Measurements from ENCODE around the gene SFPQ.

The SFPQ gene

GRCh38 chr1:35191429-35192055 lies 1.4 kb downstream of the SFPQ start:
- TF ChIP-seq CTCF (IDR thresholded peaks at IDR 0.05; ENCODE audit: low read length) (no peak), EZH2 (IDR thresholded peaks at IDR 0.05; ENCODE audit: borderline replicate concordance, low read length) (no peak)
- H3F3A ChIP-seq (ENCODE audit: insufficient read depth, low read length): no peaks in the 10 kb centered on the region
- H3K4me2 ChIP-seq (ENCODE audit: low read length): peak overlapping the region; percentile 96
- peak overlapping the region; percentile 100 for H3K9ac ChIP-seq (ENCODE audit: low read length)
- no peak overlapping the region for H3K27ac ChIP-seq (ENCODE audit: low read depth, low read length, poor library complexity, severe bottlenecking)
- peaks cover 62% of the 10 kb centered on the region for H3K36me3 ChIP-seq (ENCODE audit: insufficient read depth, low read length)
- no peak overlapping the region for H2AFZ ChIP-seq (ENCODE audit: low read length)
- H3K4me1 ChIP-seq (ENCODE audit: insufficient read depth, low read length, severe bottlenecking): peaks cover 47% of the 10 kb centered on the region
- H3K27me3 ChIP-seq (ENCODE audit: insufficient read depth, low read length): no peaks in the 10 kb centered on the region
- no peaks in the 10 kb centered on the region for H3K9me2 ChIP-seq (ENCODE audit: low read depth, low read length)
- H3K9me3 ChIP-seq (ENCODE audit: low read length): no peaks in the 10 kb centered on the region
- peaks cover 6% of the 10 kb centered on the region; the same call in 1 of the 2 replicates for H4K20me1 ChIP-seq (ENCODE audit: insufficient read depth, low read length)
- peak overlapping the region; percentile 99 for H3K4me3 ChIP-seq (ENCODE audit: low read depth, low read length, poor library complexity, severe bottlenecking)
- H3K79me2 ChIP-seq (ENCODE audit: insufficient read depth, low read length): peaks cover 58% of the 10 kb centered on the region

GRCh38 chr1:35190784-35191183 lies 2.2 kb downstream of the SFPQ start:
- Histone ChIP-seq H3K36me3 (ENCODE audit: insufficient read depth, low read length) (peaks cover 70% of the 10 kb centered on the region), H3K4me3 (ENCODE audit: low read depth, low read length, poor library complexity, severe bottlenecking) (peak overlapping the region; percentile 99), H3K4me2 (ENCODE audit: low read length) (peak overlapping the region; percentile 96), H3K9me2 (ENCODE audit: low read depth, low read length) (no peaks in the 10 kb centered on the region), H3F3A (ENCODE audit: insufficient read depth, low read length) (no peaks in the 10 kb centered on the region), H3K79me2 (ENCODE audit: insufficient read depth, low read length) (peaks cover 65% of the 10 kb centered on the region), H3K27ac (ENCODE audit: low read depth, low read length, poor library complexity, severe bottlenecking) (no peak overlapping the region), H4K20me1 (ENCODE audit: insufficient read depth, low read length) (peaks cover 11% of the 10 kb centered on the region; the same call in 1 of the 2 replicates), H2AFZ (ENCODE audit: low read length) (no peak overlapping the region), H3K9me3 (ENCODE audit: low read length) (no peaks in the 10 kb centered on the region), H3K9ac (ENCODE audit: low read length) (peak overlapping the region; percentile 100), H3K27me3 (ENCODE audit: insufficient read depth, low read length) (no peaks in the 10 kb centered on the region), H3K4me1 (ENCODE audit: insufficient read depth, low read length, severe bottlenecking) (peaks cover 52% of the 10 kb centered on the region)
- no peak for TF ChIP-seq CTCF (IDR thresholded peaks at IDR 0.05; ENCODE audit: low read length)
- TF ChIP-seq EZH2 (IDR thresholded peaks at IDR 0.05; ENCODE audit: borderline replicate concordance, low read length): no peak

GRCh38 chr1:35188578-35189392 lies 4.2 kb downstream of the SFPQ start:
- no peak overlapping the region for H3K9ac ChIP-seq (ENCODE audit: low read length)
- no peak overlapping the region for H2AFZ ChIP-seq (ENCODE audit: low read length)
- no peaks in the 10 kb centered on the region for H3K9me3 ChIP-seq (ENCODE audit: low read length)
- H3K4me1 ChIP-seq (ENCODE audit: insufficient read depth, low read length, severe bottlenecking): peaks cover 57% of the 10 kb centered on the region
- peaks cover 78% of the 10 kb centered on the region for H3K79me2 ChIP-seq (ENCODE audit: insufficient read depth, low read length)
- H3K27me3 ChIP-seq (ENCODE audit: insufficient read depth, low read length): no peaks in the 10 kb centered on the region
- no peaks in the 10 kb centered on the region for H3K9me2 ChIP-seq (ENCODE audit: low read depth, low read length)
- H3K4me2 ChIP-seq (ENCODE audit: low read length): no peak overlapping the region; the same call in 1 of the 2 replicates
- H3K4me3 ChIP-seq (ENCODE audit: low read depth, low read length, poor library complexity, severe bottlenecking): no peak overlapping the region
- H4K20me1 ChIP-seq (ENCODE audit: insufficient read depth, low read length): peaks cover 20% of the 10 kb centered on the region
- H3K36me3 ChIP-seq (ENCODE audit: insufficient read depth, low read length): peaks cover 90% of the 10 kb centered on the region
- H3F3A ChIP-seq (ENCODE audit: insufficient read depth, low read length): peaks cover 1% of the 10 kb centered on the region; the same call in 1 of the 2 replicates
- no peak for TF ChIP-seq CTCF (IDR thresholded peaks at IDR 0.05; ENCODE audit: low read length)
- no peak for TF ChIP-seq EZH2 (IDR thresholded peaks at IDR 0.05; ENCODE audit: borderline replicate concordance, low read length)
- no peak overlapping the region for H3K27ac ChIP-seq (ENCODE audit: low read depth, low read length, poor library complexity, severe bottlenecking)
